UCSD-AML1 (cell line): ENCODE measurements around the gene CSH2.

Source experiments
- DNase-seq: peaks from one replicate; lab custom pipeline; 2025; ENCODE audit not compliant: unreplicated experiment; lab: John Stamatoyannopoulos, UW

Gene CSH2

GRCh38 chr17:63834431-63835166 is 38.9 kb downstream of the CSH2 start:
- peak; percentile 72 for DNase-seq

GRCh38 chr17:63833741-63834373 is 39.6 kb downstream of the CSH2 start:
- no peak for DNase-seq

- no peak for DNase-seq
These were observed 40.3 kb downstream of the CSH2 start for GRCh38 chr17:63833026-63833740.

- no peak for DNase-seq
These were observed 41.0 kb downstream of the CSH2 start for GRCh38 chr17:63832455-63832854.

GRCh38 chr17:63832014-63832413 is 41.5 kb downstream of the CSH2 start:
- no peak for DNase-seq

GRCh38 chr17:63831505-63831904 is 42.0 kb downstream of the CSH2 start:
- DNase-seq: no peak

- DNase-seq: no peak
These were observed 42.5 kb downstream of the CSH2 start for GRCh38 chr17:63830904-63831491.

GRCh38 chr17:63830278-63830677 is 43.2 kb downstream of the CSH2 start:
- DNase-seq: no peak

GRCh38 chr17:63828936-63829335 is 44.5 kb downstream of the CSH2 start:
- no peak for DNase-seq

- no peak for DNase-seq
These were observed 45.7 kb downstream of the CSH2 start for GRCh38 chr17:63827801-63828221.

GRCh38 chr17:63827002-63827800 is 46.3 kb downstream of the CSH2 start, which contains the start of the genes FTSJ3 and PSMC5:
Gene FTSJ3 (minus strand): TSS chr17:63827663. CDS start chr17:63826902, 761 bp downstream.
Gene PSMC5 (plus strand): TSS chr17:63827431. CDS start chr17:63827491, 60 bp downstream.
- DNase-seq: peak; percentile 93

GRCh38 chr17:63826468-63827001 is 46.9 kb downstream of the CSH2 start:
- no peak for DNase-seq

- no peak for DNase-seq
These were observed 49.1 kb downstream of the CSH2 start for GRCh38 chr17:63824362-63824761.

- DNase-seq: no peak
These were observed 49.7 kb downstream of the CSH2 start for GRCh38 chr17:63823659-63824331.

GRCh38 chr17:63822537-63822936 is 50.9 kb downstream of the CSH2 start:
- no peak for DNase-seq
